Mesenchymal stem cell (in vitro differentiated cells and primary cell): ENCODE results near the gene TMEM240.

Experiments used
- DNase-seq: peaks from one replicate; pipeline ENCODE4 v3.0.0-alpha.2; 2013
- H2AFZ ChIP-seq: one replicate; pipeline ENCODE4 v1.6.1; 2013; ENCODE audit warnings: low read depth, mild to moderate bottlenecking, control low read depth, inconsistent platforms, low read length, moderate library complexity
- H2AK5ac ChIP-seq: 2 replicates; pipeline ENCODE4 v1.6.1; 2013; ENCODE audit warnings: low read length, moderate library complexity, mild to moderate bottlenecking, inconsistent platforms; ENCODE audit not compliant: severe bottlenecking
- H2BK120ac ChIP-seq: one replicate; pipeline ENCODE4 v1.6.1; 2013; ENCODE audit warnings: low read depth, mild to moderate bottlenecking, inconsistent platforms, low read length, moderate library complexity
- H2BK12ac ChIP-seq, 2 experiments: one replicate each; pipeline ENCODE4 v1.6.1; 2013; ENCODE audit warnings: inconsistent platforms in 2 of 2, low read length in 2 of 2, mild to moderate bottlenecking in 2 of 2, moderate library complexity in 2 of 2, control low read depth in 1 of 2
- H2BK15ac ChIP-seq: one replicate; pipeline ENCODE4 v1.6.1; 2013; ENCODE audit warnings: mild to moderate bottlenecking, low read depth, inconsistent platforms; ENCODE audit not compliant: poor library complexity, severe bottlenecking
- H2BK5ac ChIP-seq: 2 replicates; pipeline ENCODE4 v1.6.1; 2013; ENCODE audit warnings: low read depth, mild to moderate bottlenecking, low read length, control low read depth, inconsistent platforms; ENCODE audit not compliant: poor library complexity, severe bottlenecking
- H3K14ac ChIP-seq, 2 experiments: one replicate each; pipeline ENCODE4 v1.6.1; 2013; ENCODE audit warnings: inconsistent platforms in 2 of 2, low read length in 2 of 2, control low read depth in 1 of 2, mild to moderate bottlenecking in 1 of 2, moderate library complexity in 1 of 2
- H3K18ac ChIP-seq, 2 experiments: one replicate each; pipeline ENCODE4 v1.6.1; 2013; ENCODE audit warnings: inconsistent platforms in 2 of 2, low read length in 2 of 2, control low read depth in 1 of 2, low read depth in 1 of 2, mild to moderate bottlenecking in 1 of 2
- H3K23ac ChIP-seq, 2 experiments: one replicate each; pipeline ENCODE4 v1.6.1; 2013; ENCODE audit warnings: inconsistent platforms in 2 of 2, low read length in 2 of 2, mild to moderate bottlenecking in 2 of 2, moderate library complexity in 2 of 2, control low read depth in 1 of 2
- H3K27ac ChIP-seq: 2 replicates; pipeline ENCODE4 v1.5.1; 2013; ENCODE audit warnings: mild to moderate bottlenecking, moderate library complexity, low read length, control low read depth, inconsistent platforms; ENCODE audit not compliant: poor library complexity, severe bottlenecking
- H3K27me3 ChIP-seq, 2 experiments: 2 replicates each; pipeline versions ENCODE4 v1.6.1 to v1.7.0; 2013; ENCODE audit warnings: low read length in 2 of 2, mild to moderate bottlenecking in 2 of 2, moderate library complexity in 2 of 2, control low read depth in 1 of 2, inconsistent platforms in 1 of 2; ENCODE audit not compliant: control insufficient read depth in 1 of 2, insufficient read depth in 1 of 2
- H3K36me3 ChIP-seq, 2 experiments: 2 replicates each; pipeline versions ENCODE4 v1.6.1 to v1.7.0; 2013; ENCODE audit warnings: low read length in 2 of 2, control low read depth in 1 of 2, inconsistent platforms in 1 of 2, low read depth in 1 of 2, mild to moderate bottlenecking in 1 of 2; ENCODE audit not compliant: insufficient read depth in 2 of 2, control insufficient read depth in 1 of 2
- H3K4ac ChIP-seq, 2 experiments: one replicate each; pipeline ENCODE4 v1.6.1; 2013; ENCODE audit warnings: inconsistent platforms in 2 of 2, low read length in 2 of 2, mild to moderate bottlenecking in 2 of 2, moderate library complexity in 2 of 2, control low read depth in 1 of 2, low read depth in 1 of 2
- H3K4me1 ChIP-seq: 2 replicates; pipeline ENCODE4 v1.6.1; 2013; ENCODE audit warnings: low read depth, low read length, control low read depth; ENCODE audit not compliant: control insufficient read depth, insufficient read depth
- H3K4me2 ChIP-seq: 2 replicates; pipeline ENCODE4 v1.6.1; 2013; ENCODE audit warnings: low read length, mild to moderate bottlenecking, inconsistent platforms; ENCODE audit not compliant: poor library complexity, severe bottlenecking
- H3K4me3 ChIP-seq, 2 experiments: 2 replicates each; pipeline versions ENCODE4 v1.5.1 to v1.7.0; 2013; ENCODE audit warnings: low read length in 2 of 2, mild to moderate bottlenecking in 2 of 2, control low read depth in 1 of 2, low read depth in 1 of 2; ENCODE audit not compliant: insufficient read depth in 1 of 2
- H3K79me1 ChIP-seq: replicated peaks from 2 replicates; pipeline ENCODE4 v1.6.1; 2013; ENCODE audit warnings: mild to moderate bottlenecking, control low read depth, low read length, inconsistent platforms; ENCODE audit not compliant: poor library complexity, severe bottlenecking
- H3K9ac ChIP-seq: 2 replicates; pipeline ENCODE4 v1.7.0; 2013; ENCODE audit warnings: mild to moderate bottlenecking, low read length, moderate library complexity
- H3K9me3 ChIP-seq: 2 replicates; pipeline ENCODE4 v1.7.0; 2013; ENCODE audit warnings: mild to moderate bottlenecking, low read length; ENCODE audit not compliant: control insufficient read depth
- H4K8ac ChIP-seq: one replicate; pipeline ENCODE4 v1.6.1; 2013; ENCODE audit warnings: inconsistent platforms, mild to moderate bottlenecking, low read length, moderate library complexity
- H4K91ac ChIP-seq: one replicate; pipeline ENCODE4 v1.6.1; 2013; ENCODE audit warnings: mild to moderate bottlenecking, low read length, inconsistent platforms
- WGBS: methylation state at CpG from one replicate; pipeline ENCODE4 v1.1.7; 2013; ENCODE audit warnings: mixed read lengths; 5-methylcytosine and 5-hydroxymethylcytosine counted together

Gene TMEM240

DNA sequence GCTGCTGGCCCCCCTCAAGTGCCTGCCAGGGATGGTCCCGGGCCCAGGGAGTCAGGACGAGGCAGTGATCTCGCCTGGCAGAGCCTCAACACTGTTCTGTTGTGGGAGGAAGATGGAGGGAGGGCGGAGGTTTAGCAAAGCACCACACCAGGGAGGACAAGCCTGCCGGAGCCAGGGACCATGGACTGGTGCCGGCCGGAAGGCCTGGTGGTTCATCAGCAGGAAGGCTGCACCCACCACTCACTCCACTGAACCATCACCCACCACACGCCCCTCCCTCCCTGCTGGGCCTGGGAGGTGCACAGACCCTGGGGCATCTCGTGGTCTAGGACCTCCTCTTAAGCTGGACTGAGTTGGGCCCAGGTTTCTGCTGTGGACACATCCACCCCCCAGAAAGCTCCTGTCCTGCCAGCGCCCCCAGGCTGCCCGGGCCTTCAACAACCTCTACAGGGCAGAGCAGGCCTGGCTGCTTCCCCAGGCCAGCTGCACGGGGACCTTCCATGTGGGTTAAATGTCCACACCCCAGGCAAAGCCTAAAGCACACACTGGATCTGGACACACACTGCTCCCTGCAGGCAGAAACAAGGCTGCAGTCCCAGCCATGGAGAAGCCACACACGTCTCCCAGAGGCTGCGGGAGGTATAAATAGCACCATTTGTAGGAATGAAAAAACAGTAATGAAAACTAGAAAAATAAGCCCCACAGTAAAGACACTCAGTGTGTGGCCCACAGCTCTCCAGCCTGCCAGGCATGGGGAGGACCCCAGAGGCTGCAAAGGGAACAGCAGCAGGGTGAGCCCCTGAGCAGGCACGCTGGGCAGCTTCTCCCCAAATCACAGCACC lies 10.4 kb upstream of the TMEM240 start:
- H3K27ac ChIP-seq, result no peak overlapping the region
- no peak overlapping the region for H3K4me3 ChIP-seq
- H4K91ac ChIP-seq, result no peak overlapping the region
- H3K36me3 ChIP-seq, result peaks cover 6 to 56% of the 10 kb centered on the region in 2 experiments
- DNase-seq, result peak; percentile 57
- H2BK12ac ChIP-seq, result no peak overlapping the region
- peaks cover 35% of the 10 kb centered on the region for H3K4me1 ChIP-seq
- no peak overlapping the region for H2AFZ ChIP-seq
- H2BK15ac ChIP-seq, result no peak overlapping the region
- H3K27me3 ChIP-seq, result no peaks in the 10 kb centered on the region
- no peaks in the 10 kb centered on the region for H3K9me3 ChIP-seq
- H3K4ac ChIP-seq, result no peak overlapping the region
- no peak overlapping the region for H3K4me2 ChIP-seq
- WGBS, result 90% methylated on average over 8 of the region's 15 CpGs
- no peak overlapping the region for H4K8ac ChIP-seq
- peaks cover 38% of the 10 kb centered on the region for H3K79me1 ChIP-seq
- H2BK120ac ChIP-seq, result no peak overlapping the region
- H3K23ac ChIP-seq, result no peak overlapping the region
- H3K14ac ChIP-seq, result no peak overlapping the region
- no peak overlapping the region for H2BK5ac ChIP-seq
- peak overlapping the region; percentile 64 for H3K9ac ChIP-seq
- no peak overlapping the region for H2AK5ac ChIP-seq
- H3K18ac ChIP-seq, result no peak overlapping the region

DNA sequence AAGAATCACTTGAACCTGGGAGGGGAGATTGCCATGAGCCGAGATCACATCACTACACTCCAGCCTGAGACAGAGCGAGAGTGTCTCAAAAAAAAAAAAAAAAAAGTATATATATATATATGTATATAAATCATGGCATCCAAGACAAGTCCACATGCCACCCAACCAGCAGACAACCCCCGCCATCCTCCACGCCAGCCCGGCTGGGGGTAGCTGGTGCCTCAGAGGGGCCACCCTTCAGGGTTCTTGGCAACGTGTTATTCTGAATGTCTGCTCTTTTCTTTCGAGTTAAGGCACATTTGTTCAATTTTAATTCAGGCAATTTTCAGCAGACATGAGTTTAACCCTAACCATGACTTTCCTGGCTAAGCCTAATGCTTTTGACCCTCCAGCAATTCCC lies 9.7 kb upstream of the TMEM240 start:
- Histone ChIP-seq H2BK12ac (no peak overlapping the region), H3K9me3 (no peaks in the 10 kb centered on the region), H3K36me3 (peaks cover 2 to 54% of the 10 kb centered on the region in 2 experiments), H3K4me3 (no peak overlapping the region), H3K27ac (no peak overlapping the region), H2AK5ac (no peak overlapping the region), H3K79me1 (peaks cover 37% of the 10 kb centered on the region), H3K14ac (no peak overlapping the region), H3K4me2 (no peak overlapping the region), H3K4me1 (peaks cover 33% of the 10 kb centered on the region), H3K23ac (no peak overlapping the region), H3K9ac (peak overlapping the region; percentile 64), H3K27me3 (no peaks in the 10 kb centered on the region), H3K18ac (no peak overlapping the region), H4K8ac (no peak overlapping the region), H2BK5ac (no peak overlapping the region), H2AFZ (no peak overlapping the region), H2BK15ac (no peak overlapping the region), H4K91ac (no peak overlapping the region), H3K4ac (no peak overlapping the region), H2BK120ac (no peak overlapping the region)
- WGBS, result 97% methylated on average over 5 of the region's 7 CpGs
- DNase-seq, result no peak

DNA sequence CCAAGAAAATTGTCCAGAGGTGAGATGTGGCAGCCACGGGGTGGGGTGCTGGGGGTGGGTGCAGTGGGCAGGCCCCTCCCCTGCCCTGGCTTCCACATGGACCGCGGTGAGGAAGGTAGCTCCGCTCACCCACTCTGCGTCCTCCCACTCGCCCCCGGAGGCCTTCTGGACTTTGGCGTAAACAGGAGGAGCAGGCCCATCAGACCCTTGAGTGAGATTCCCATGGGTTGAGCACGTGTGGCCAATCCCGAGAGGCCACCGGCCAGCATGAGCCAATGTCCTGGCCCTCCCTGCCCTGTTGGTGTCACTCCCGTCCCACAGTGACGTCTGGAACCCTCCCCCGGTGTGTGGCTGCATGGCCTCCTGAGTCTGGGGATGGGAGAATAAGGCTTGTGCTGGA lies 8.2 kb upstream of the TMEM240 start:
- Histone ChIP-seq H3K27me3 (no peaks in the 10 kb centered on the region), H3K23ac (no peak overlapping the region), H3K4me3 (no peak overlapping the region), H4K8ac (no peak overlapping the region), H2BK5ac (no peak overlapping the region), H3K14ac (no peak overlapping the region), H4K91ac (no peak overlapping the region), H2AK5ac (no peak overlapping the region), H2AFZ (no peak overlapping the region), H3K4me2 (no peak overlapping the region), H2BK12ac (no peak overlapping the region), H3K79me1 (peaks cover 34% of the 10 kb centered on the region), H3K18ac (no peak overlapping the region), H3K4ac (no peak overlapping the region), H3K9ac (no peak overlapping the region), H3K36me3 (peaks cover 3 to 55% of the 10 kb centered on the region in 2 experiments), H2BK120ac (no peak overlapping the region), H2BK15ac (no peak overlapping the region), H3K4me1 (peaks cover 24% of the 10 kb centered on the region), H3K9me3 (no peaks in the 10 kb centered on the region), H3K27ac (no peak overlapping the region)
- no peak for DNase-seq
- WGBS, result 92% methylated on average over 14 of the region's 14 CpGs

DNA sequence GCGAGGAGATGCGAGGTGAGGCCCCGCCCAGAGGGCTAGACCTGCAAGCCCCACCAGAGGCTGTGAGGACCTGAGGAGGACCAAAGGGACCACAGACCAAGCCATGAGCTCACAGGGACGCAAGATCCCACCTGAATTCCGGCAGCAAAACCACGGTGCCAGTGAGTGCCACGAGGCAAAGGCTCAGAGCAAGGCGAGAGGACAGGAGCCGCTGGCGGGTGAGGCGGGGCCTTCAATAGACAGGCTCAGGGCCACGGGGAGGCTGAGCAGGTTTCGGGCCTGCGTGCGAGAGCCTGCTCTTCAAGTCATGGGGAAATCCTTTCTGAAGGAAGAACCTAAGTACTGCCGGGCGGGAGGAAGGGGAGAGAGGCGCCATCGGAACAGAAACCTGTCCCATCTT lies 7.1 kb upstream of the TMEM240 start:
- Histone ChIP-seq H4K91ac (no peak overlapping the region), H2AK5ac (no peak overlapping the region), H3K14ac (no peak overlapping the region), H3K4me2 (no peak overlapping the region), H3K4ac (no peak overlapping the region), H3K36me3 (peaks cover 6 to 65% of the 10 kb centered on the region in 2 experiments), H3K79me1 (peaks cover 30% of the 10 kb centered on the region), H3K27ac (no peak overlapping the region), H2BK15ac (no peak overlapping the region), H3K23ac (no peak overlapping the region), H2BK120ac (no peak overlapping the region), H3K9me3 (no peaks in the 10 kb centered on the region), H3K27me3 (no peaks in the 10 kb centered on the region), H2BK12ac (no peak overlapping the region), H2BK5ac (no peak overlapping the region), H3K4me3 (no peak overlapping the region), H4K8ac (no peak overlapping the region), H2AFZ (no peak overlapping the region), H3K4me1 (peaks cover 32% of the 10 kb centered on the region), H3K9ac (no peak overlapping the region), H3K18ac (peak overlapping the region in 1 of 2 experiments; percentile 25)
- WGBS, result 95% methylated on average over 19 of the region's 19 CpGs
- DNase-seq, result no peak
